ENCODE data around the gene MAP6.
"Not testable (repeated sequence)": the region's sequence is repeated elsewhere in the genome, so short reads cannot be mapped to it uniquely, and the experiment has no call there.

Gene MAP6

GRCh38 chr11:75668451-75669297 lies at the start of gene MAP6:
TSS of gene MAP6 (minus strand) at chr11:75669038. CDS start at chr11:75668369, 669 bp downstream.
- DNase-seq (ENCODE audit: low read depth in 2 of 3, low spot score in 2 of 3), result no peak

DNA sequence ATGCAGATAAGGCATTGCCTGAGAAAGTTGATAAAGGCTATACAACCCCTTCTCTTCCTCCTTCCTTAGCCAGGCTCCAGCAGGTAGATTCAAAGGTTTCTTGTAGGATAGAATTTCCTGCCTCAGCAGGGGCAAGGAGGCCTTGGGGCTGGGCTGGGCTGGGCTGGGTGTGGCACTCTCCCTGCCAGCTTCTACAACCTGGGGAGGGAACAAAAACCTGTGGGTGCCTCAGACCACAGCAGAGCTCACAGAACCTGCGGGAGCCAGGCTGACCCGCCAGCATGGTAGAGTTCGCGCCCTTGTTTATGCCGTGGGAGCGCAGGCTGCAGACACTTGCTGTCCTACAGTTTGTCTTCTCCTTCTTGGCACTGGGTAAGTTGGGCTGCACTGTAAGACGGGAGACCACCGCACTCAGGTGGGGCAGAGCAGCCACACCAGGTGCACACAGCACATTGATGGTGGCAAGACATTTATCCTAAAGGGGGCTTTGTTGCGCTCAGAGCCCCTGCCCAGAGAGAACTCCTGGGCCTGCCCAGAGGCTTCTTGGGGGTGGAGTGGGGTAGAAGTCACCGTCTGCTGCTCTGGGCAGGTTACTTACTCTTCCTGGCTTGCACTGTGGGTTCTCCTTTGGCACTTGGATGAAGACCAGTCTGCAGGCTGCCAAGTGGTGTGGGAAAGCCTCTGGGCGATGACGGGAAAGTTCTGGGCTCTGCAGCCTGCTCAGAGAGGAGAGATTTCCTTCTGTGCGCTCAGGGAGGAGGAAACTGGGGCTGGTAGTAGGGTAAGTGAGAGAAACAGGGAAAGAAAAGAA lies 49.0 kb upstream of the MAP6 start, which contains the start of gene MOGAT2:
TSS of gene MOGAT2 (plus strand) at position 231 of the 811 bp plus-strand sequence. CDS start at position 282, 51 bp downstream.
- no peak for DNase-seq (ENCODE audit: low read depth in 2 of 3, low spot score in 2 of 3)

- DNase-seq (ENCODE audit: low read depth in 2 of 3, low spot score in 2 of 3), result no peak
These were observed 47.8 kb upstream of the MAP6 start for GRCh38 chr11:75716659-75717058.

DNA sequence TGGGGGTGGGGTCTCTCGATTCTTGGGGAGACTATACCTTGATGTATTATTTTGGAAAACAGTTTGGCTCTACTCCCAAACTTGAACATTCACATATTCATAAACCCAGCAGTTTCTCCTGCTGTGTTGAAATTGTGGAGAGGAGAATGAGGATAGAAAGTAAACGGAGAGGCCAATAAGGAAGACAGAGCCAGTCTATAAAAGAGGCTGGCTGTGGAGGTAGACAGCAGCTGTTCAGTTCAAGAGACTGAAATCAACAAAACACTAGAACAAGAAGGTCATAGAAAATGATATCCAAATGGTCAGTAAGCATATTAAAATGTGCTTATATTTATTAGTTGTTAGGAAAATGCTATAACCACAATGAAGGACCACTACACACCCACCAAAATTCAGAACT lies 46.9 kb upstream of the MAP6 start:
- DNase-seq (ENCODE audit: low read depth in 2 of 3, low spot score in 2 of 3), result no peak

- DNase-seq (ENCODE audit: low read depth in 2 of 3, low spot score in 2 of 3), result no peak
These were observed 45.4 kb upstream of the MAP6 start for GRCh38 chr11:75714211-75714610.

DNA sequence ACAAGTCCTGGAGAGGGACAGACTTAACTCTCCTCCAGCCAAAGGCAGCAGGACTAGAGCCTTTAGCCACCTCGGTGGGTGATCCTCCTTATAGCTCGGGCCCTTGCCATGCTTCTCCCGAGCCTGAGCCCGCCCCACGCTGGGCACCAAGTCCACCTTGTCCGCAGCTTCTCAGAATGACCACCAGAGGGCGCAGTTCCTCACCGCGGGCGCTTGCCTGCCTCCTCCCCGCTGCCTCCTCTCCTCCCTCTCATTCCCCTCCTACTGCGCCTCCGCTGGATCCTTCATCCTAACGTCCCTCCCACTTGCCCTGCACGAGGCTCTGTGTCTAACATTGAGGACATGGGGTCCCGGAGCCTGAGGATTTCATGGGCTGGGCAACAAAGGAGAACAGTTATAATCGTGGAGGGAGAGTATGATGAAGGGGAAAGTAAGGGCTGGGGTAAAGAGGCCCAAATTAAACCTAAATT lies 37.5 kb upstream of the MAP6 start:
- DNase-seq (ENCODE audit: low read depth in 2 of 3, low spot score in 2 of 3), result peak in 2 of 3 experiments; percentile 11 to 62

GRCh38 chr11:75705541-75705940 lies 36.7 kb upstream of the MAP6 start:
- DNase-seq (ENCODE audit: low read depth in 2 of 3, low spot score in 2 of 3), result no peak

- no peak for DNase-seq (ENCODE audit: low read depth in 2 of 3, low spot score in 2 of 3)
These were observed 34.9 kb upstream of the MAP6 start for GRCh38 chr11:75703695-75704237.

DNA sequence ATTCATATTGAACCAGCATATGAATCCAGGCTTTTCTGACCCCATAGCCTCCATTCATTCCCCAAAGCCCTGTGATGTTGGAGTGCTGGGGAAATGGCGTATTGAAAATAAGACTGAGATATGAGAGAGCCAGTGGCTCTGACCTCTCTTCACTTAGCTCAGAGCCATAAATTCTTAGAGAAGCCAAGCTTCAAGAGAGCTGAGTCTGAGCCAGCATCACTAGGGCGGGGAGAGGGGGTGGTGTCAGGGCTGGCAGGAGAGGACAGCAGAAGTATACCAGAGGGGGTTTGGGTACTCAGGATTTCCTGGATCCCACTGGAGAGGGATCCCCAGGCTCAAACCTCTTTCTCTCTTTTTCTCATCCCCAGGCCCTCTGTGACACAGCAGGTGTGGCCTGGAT lies 32.1 kb upstream of the MAP6 start:
- DNase-seq (ENCODE audit: low read depth in 2 of 3, low spot score in 2 of 3), result no peak

- DNase-seq (ENCODE audit: low read depth in 2 of 3, low spot score in 2 of 3), result no peak
These were observed 29.2 kb upstream of the MAP6 start for GRCh38 chr11:75697906-75698581.

DNA sequence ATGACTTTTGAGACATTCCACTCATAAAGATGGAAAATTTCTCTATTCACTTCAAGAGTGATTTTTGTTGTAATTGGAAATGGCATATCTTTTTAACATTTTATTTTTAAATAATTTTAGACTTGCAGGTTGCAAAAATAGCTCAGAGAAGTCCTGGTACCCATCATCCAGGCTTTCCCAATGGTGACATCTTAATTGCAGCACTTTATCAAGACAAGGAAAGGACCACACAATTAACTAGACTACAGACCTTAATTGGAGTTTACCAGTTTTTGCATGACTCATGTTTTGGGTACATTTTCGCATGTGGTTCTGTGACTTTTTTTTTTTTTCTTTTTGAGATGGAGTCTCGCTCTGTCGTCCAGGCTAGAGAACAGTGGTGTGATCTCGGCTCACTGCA lies 23.0 kb upstream of the MAP6 start:
- no peak for DNase-seq (ENCODE audit: low read depth in 2 of 3, low spot score in 2 of 3)

- no peak for DNase-seq (ENCODE audit: low read depth in 2 of 3, low spot score in 2 of 3)
These were observed 21.2 kb upstream of the MAP6 start for GRCh38 chr11:75689863-75690609.

DNA sequence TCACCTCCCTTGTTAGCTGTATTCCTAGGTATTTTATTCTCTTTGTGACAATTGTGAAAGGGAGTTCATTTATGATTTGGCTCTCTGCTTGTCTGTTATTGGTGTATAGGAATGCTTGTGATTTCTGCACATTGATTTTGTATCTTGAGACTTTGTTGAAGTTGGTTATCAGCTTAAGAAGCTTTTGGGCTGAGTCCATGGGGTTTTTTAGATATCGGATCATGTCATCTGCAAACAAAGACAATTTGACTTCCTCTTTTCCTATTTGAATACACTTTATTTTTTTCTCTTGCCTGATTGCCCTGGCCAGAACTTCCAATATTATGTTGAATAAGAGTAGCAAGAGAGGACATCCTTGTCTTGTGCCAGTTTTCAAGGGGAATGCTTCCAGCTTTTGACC lies 15.0 kb upstream of the MAP6 start:
- DNase-seq (ENCODE audit: low read depth in 2 of 3, low spot score in 2 of 3), result not testable (repeated sequence)

DNA sequence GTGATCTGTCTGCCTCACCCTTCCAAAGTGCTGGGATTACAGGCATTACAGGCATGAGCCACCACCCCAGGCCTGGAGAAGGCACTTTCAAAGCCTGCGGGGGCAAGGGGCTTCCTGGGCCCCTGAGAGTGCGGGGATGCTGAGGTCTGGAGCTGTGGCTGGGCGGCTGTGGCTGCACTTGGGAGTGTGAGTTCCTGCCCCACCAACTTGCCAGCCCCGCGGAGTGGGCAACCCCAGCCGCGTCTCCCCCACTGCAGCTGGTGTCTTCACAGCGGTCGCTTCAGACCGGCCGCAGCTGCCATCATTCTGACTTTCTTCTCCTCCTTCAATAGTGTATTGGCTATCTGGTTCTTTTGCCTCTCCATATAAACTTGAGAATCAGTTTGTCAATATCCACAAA lies 10.7 kb upstream of the MAP6 start:
- DNase-seq (ENCODE audit: low read depth in 2 of 3, low spot score in 2 of 3), result no peak

GRCh38 chr11:75678620-75679259 lies 9.9 kb upstream of the MAP6 start:
- no peak for DNase-seq (ENCODE audit: low read depth in 2 of 3, low spot score in 2 of 3)

GRCh38 chr11:75677909-75678308 lies 9.1 kb upstream of the MAP6 start:
- DNase-seq (ENCODE audit: low read depth in 2 of 3, low spot score in 2 of 3), result no peak

DNA sequence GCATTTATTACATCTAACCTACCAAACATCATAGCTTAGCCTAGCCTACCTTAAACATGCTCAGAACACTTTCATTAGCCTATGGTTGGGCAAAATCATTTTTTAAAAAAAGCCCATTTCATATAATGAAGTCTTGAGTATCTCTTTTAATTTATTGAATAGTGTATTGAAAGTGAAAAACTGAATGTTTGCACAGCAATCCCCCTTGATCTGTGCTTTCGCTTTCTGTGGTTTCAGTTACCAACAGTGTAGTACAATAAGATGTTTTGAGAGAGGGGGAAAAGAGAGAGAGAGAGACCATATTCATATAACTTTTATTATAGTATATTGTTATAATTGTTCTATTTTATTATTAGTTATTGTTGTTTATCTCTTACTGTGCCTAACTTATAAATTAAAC lies 8.4 kb upstream of the MAP6 start:
- DNase-seq (ENCODE audit: low read depth in 2 of 3, low spot score in 2 of 3), result no peak

GRCh38 chr11:75673977-75674582 lies 5.2 kb upstream of the MAP6 start:
- DNase-seq (ENCODE audit: low read depth in 2 of 3, low spot score in 2 of 3), result no peak

GRCh38 chr11:75667831-75668450 lies 897 bp downstream of the MAP6 start:
- DNase-seq (ENCODE audit: low read depth in 2 of 3, low spot score in 2 of 3), result peak in 1 of 3 experiments; percentile 19
